AG08395 (cell line): ENCODE measurements around the gene IL27RA.
"Not testable (repeated sequence)": the region's sequence is repeated elsewhere in the genome, so short reads cannot be mapped to it uniquely, and the experiment has no call there.

Experiments
- DNase-seq: peaks from one replicate; pipeline ENCODE4 v3.0.0; 2012; ENCODE audit warnings: mixed read lengths, low spot score

Gene IL27RA

DNA sequence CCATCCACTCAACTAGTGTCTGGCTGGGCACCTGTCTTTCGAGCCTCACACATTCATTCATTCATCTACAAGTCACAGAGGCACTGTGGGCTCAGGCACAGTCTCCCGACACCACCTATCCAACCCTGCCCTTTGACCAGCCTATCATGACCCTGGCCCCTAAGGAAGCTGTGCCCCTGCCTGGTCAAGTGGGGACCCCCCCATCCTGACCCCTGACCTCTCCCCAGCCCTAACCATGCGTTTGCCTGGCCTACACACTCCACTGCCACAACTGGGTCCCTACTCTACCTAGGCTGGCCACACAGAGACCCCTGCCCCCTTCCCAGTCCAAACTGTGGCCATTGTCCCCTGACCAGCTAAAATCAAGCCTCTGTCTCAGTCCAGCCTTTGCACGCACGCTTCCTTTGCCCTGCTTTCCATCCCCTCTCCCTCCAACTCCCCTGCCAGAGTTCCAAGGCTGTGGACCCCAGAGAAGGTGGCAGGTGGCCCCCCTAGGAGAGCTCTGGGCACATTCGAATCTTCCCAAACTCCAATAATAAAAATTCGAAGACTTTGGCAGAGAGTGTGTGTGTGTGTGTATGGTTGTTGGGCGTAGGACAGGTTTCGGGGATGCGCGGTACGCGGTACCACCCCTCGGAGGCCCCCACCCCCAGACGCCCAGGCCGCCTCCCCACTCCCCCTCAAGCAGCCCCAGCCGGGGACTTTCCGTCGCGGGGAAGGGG is 404 bp upstream of the IL27RA start:
- no peak for DNase-seq

DNA sequence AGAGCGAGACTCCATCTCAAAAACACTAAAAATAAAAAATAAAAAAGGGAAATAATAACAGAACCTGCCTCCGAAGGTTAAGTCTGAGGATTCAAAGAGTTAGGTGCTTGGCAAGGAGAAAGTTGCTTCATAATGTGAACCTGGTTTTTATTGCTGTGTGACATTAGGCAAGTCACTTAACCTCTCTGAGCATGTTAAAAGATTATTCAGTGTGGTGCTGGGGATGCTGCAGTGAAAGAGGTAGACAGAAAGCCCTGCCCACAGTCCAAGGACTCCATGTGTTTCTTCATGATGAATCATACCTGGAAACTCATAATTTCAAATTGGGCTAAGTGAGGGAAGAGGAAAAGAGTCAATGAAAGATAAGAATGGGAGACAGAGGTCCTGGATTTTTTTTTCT is 2.4 kb downstream of the IL27RA start:
- DNase-seq, result no peak

DNA sequence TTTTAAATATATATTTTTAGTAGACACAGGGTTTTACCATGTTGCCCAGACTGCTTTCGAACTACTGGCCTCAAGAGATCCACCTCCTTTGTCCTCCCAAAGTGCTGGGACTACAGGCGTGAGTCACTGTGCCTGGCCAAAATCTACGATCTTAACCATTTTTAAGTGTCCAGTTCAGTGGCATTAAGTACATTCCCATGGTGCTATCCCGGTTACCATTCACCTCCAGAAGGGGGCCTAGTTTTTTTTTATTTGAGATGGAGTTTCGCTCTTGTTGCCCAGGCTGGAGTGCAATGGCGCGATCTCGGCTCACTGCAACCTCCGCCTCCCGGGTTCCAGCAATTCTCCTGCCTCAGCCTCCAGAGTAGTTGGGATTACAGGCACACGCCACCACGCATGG is 3.6 kb downstream of the IL27RA start:
- DNase-seq, result not testable (repeated sequence)

DNA sequence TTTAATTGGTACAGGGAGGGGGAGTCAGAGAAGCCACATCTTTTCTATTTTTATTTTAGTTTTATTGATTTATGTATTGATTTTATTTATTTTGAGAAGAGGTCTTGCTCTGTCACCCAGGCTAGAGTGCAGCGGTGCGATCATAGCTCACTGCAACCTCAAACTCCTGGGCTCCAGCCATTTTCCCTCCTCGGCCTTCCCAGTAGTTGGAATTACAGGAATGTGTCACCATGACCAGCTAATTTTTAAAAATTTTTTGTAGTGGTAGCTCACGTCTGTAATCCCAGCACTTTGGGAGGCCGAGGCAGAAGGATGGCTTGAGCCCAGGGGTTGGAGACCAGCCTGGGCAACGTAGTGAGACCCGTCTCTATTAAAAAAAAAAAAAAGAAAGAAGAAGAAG is 4.1 kb downstream of the IL27RA start:
- no peak for DNase-seq

DNA sequence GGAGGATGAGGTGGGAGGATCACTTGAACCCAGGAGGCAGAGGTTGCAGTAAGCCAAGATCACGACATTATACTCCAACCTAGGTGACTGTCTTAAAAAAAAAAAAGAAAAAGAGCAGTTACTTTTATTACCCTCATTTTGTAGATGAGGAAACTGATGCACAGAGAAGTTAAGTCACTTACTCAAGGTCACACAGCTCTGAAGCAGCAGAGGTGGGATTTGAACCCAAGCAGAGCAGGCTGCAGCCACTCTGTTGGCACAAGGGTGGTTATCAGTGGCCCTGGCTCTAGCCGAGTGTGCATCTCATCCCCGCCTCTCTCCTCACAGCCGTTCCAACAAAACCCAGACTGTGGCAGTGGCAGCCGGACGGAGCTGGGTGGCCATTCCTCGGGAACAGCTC is 7.6 kb downstream of the IL27RA start:
- no peak for DNase-seq

DNA sequence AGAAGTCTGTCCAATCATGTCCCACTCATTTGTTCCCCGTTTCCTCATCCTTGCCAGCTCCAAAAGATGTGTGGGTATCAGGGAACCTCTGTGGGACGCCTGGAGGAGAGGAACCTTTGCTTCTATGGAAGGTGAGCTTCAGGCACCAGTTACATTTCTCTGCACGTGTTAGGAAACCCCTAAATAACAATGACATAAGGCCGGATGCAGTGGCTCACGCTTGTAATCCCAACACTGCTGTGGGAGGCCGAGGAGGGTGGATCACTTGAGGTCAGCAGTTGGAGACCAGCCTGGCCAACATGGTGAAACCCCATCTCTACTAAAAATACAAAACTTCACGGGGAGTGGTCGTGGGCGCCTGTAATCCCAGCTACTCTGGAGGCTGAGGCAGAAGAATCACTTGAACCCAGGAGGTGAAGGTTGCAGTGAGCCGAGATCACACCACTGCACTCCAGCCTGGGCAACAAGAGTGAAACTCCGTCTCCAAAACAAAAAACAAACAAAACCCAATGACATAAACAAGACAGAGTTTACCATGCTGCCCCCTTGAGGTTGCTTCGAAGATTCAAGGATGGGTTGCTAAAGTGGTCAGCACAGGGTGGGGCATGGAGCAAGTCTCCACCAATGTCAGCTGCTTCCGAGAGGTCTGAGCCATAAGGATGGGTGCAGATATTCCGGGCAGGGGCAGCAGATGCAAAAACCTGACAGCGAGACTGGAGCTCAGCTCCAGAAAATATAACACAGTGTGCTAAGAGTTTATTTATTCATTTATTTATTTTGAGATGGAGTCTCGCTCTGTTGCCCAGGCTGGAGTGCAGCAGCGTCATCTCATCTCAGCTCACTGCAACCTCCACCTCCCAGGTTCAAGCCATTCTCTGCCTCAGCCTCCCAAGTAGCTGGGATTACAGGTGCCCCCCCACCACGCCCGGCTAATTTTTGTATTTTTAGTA is 11.4 kb downstream of the IL27RA start:
- DNase-seq, result peak; percentile 84

DNA sequence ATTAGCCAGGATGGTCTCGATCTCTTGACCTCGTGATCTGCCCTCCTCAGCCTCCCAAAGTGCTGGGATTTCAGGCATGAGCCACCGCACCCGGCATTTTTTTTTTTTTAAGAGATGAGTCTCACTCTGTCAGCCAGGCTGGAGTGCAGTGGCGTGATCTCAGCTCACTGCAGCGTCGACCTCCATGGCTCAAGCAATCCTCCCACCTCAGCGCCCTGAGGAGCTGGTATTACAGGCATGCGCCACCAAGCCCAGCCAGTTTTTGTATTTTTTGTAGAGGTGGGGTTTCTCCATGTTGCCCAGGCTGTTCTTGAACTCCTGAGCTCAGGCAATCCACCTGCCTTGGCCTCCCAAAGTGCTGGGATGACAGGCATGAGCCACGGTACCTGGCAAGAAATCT is 16.3 kb downstream of the IL27RA start:
- not testable (repeated sequence) for DNase-seq

DNA sequence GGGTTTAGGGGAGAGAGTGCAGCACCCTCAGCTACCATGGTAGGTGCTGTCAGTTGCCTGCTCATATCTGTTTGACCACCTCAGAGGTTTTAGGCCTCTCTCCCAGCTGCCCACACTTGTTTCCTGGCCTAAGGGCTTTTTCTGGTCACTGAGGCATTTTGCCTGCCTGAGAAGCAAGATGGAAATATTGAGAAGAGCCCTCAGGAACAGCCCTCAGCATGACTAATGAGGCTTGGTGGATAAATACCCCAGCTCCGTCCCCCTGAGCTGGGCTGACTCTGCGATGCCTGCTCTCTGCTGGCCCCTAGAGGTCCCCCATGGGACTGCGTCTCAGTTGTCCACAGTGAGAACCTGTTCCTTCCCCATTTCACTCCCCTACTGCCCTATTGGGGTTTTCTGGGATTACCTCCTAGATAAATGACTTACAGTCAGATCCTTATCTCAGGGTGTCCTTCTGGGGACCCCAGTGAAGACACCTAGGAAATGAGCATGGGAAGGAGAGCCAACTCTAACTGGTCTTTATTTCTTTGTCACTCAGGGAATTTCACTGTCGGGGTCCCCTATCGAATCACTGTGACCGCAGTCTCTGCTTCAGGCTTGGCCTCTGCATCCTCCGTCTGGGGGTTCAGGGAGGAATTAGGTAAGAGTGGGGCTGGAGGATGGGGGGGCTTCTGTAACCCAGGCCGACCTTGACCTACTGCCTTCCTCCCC is 17.0 kb downstream of the IL27RA start:
- DNase-seq, result peak; percentile 45

DNA sequence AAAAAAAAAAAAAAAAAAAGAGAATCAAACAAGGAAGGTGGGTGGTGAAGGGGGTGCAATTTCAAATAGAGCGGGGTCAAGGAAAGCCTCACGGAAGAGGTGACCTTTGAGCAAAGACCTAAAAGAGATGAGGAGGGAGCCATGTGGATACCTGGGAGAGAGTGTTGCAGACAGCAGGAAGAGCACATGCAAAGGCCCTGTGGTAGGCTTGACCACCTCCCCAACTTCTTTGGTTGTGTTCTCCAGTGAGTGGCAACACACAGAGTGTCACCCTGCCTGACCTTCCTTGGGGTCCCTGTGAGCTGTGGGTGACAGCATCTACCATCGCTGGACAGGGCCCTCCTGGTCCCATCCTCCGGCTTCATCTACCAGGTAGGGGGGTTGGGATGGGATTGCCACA is 18.9 kb downstream of the IL27RA start:
- no peak for DNase-seq

DNA sequence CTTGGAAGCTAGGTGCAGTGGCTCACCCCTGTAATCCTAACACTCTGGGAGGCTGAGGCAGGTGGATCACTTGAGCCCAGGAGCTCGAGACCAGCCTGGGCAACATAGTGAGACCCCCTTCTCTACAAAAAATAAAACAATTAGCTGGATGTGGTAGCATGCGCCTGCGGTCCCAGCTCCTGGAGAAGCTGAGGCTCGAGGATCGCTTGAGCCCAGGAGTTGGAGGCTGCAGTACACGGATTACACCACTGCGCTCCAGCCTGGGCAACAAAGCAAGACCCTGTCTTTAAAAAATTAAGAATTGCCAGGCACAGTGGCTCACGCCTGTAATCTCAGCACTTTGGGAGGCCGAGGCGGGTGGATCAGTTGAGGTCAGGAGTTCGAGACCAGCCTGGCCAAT is 19.4 kb downstream of the IL27RA start:
- not testable (repeated sequence) for DNase-seq

DNA sequence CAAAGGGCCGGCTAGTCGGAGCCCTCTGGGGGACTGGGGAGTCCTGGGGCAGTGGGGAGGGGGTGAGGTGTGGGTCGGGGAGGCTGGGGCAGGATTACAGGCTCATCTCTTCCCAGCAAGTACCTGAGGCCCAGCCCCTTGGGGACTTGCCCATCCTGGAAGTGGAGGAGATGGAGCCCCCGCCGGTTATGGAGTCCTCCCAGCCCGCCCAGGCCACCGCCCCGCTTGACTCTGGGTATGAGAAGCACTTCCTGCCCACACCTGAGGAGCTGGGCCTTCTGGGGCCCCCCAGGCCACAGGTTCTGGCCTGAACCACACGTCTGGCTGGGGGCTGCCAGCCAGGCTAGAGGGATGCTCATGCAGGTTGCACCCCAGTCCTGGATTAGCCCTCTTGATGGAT is 20.4 kb downstream of the IL27RA start:
- no peak for DNase-seq

DNA sequence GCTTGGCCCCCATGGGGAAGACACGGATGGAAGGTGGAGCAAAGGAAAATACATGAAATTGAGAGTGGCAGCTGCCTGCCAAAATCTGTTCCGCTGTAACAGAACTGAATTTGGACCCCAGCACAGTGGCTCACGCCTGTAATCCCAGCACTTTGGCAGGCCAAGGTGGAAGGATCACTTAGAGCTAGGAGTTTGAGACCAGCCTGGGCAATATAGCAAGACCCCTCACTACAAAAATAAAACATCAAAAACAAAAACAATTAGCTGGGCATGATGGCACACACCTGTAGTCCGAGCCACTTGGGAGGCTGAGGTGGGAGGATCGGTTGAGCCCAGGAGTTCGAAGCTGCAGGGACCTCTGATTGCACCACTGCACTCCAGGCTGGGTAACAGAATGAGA is 20.9 kb downstream of the IL27RA start:
- DNase-seq, result no peak

DNA sequence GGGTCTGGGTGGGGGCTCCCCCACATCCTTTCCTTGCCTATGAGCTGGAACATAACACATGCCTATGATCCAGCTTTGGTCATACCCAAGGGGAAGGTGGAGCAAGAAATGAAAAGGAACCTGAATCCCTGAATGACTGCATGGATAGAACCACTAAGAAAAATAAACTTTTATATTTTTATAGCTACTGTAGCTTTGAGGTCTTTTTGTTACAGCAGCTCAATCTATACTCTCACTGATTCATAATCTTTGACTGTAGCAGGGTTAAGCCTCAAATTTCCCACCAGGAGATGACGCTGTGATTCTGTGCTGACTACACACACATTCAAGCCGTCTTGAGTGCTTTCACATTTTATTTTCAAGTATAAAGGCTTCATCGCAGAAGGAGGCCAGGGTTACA is 21.5 kb downstream of the IL27RA start:
- no peak for DNase-seq

DNA sequence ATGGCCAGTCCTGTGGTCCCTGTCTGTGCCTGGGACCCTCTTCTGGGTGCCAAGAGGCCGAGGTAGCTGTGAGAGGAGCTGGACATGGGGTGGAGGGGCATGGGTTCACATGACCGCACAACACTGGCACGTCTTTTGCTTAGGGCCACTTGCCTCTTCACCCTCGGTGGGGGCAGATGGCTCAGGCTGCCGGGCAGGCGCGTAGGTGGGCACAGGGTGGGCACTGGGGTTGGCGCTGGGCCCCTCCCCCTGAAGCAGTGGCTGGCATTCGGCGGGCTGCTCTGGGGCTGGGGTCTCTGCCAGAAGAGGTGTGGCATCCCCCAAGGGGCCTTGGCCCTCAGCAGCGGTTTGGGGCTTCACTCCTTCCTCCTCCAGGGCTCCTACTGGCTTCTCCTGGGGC is 21.9 kb downstream of the IL27RA start:
- no peak for DNase-seq

DNA sequence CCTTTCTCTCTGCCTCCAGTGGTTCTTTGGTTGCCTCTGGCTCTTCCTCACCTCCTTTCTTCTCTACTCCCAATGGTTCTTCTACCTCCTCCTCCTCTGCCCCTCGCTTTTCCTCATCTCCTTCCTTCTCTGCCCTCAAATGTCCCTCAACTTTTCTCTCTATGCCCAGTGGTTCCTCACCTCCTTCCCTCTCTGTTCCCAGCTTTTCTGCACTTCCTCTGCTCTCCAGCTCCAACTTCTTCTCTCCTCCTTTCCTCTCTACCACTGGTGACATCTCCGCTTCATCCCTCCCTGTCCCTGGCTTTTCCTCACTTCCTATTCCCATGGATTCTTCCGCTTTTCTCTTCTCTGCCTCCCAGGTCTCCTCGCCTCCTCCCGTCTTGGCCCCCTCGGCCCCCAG is 22.5 kb downstream of the IL27RA start:
- DNase-seq, result no peak

DNA sequence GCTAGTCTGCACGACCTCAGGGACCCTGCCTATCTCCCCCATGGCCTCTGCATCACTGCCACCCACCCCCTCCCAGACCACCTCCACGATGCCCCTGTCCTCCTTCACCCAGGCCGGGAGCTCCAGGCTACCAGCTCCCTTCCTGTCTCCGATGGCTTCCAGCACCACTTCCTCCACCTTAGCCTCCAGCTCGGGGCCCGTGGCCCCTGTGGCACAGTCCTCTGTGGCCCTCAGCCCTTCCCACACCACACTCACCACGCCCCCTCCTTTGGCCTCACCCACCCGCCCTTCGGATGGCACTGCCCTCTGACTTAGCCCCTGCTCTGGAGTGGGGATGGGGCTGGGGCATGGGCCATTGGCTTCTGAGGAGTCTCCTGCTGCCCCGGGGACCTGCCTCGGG is 23.2 kb downstream of the IL27RA start:
- no peak for DNase-seq

DNA sequence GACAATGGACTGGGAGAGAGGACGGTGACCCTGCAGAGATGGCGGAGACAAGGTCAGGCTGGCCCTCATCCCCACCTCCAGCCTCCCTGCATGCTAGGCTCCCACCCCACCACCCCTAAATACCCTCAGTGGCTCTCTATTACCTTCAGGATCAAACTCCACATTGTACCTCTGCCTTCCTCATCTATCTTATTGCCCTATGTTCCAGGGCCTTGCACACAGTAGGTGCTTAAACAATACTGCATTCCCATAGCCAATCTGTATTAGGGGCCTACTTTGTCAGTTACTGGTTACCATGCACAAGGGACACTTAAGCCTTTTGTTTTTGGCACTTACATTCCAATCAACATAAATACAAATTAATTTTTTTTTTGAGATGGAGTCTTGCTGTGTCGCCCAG is 23.8 kb downstream of the IL27RA start:
- DNase-seq, result no peak

DNA sequence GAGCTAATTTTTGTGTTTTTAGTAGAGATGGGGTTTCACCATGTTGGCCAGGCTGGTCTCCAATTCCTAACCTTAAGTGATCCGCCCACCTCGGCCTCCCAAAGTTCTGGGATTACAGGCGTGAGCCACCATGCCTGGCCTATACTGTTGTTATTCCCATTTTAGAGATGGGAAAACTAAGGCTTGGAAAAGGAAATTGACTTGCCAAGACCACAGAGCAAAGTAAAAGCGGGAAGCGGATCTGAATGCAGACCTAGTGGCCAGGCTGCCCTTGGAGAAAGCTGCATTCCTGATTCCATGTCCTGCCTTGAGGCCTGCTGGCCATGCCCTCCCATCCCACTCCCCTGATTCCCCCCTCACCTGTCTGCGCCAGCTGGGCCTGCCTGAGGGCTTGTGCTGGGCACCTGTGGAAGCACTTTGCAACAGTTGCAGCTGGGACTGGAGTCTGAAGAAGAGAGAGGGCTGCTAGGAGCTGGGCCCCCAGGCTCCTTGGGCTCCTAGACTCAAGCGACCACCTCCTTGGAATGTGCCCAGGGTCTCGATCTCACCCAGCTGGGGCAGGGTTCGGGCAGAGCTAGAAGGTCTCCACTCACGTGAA is 24.6 kb downstream of the IL27RA start:
- no peak for DNase-seq

DNA sequence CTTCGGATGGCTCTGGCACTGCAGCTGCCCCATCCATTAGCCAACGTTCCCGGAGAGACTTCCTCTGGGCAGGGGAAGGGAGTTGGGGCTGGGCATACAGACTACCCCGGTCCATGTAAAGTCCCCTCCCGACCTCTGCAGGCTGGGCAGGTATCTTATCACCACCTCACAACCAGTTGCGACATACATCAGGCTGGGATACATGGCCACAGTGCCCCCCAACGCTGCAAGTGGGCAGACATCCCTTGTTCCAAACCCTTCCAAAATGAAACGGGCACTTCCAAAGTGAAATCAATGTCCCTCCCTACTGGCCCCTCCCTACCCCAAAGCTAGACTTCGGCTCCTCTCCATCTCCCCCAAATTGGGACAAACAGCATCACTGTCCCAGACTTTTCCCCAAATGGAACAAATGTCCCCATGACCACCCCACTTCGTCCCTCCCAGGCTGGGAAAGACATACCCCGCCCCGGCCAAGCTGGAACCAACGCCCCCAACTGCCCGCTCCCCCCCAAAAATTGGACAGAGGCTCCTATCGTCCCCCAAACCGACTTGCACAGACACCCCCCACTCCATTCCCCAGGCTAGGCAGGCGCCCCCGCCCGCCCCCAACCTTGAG is 25.3 kb downstream of the IL27RA start:
- DNase-seq, result no peak

DNA sequence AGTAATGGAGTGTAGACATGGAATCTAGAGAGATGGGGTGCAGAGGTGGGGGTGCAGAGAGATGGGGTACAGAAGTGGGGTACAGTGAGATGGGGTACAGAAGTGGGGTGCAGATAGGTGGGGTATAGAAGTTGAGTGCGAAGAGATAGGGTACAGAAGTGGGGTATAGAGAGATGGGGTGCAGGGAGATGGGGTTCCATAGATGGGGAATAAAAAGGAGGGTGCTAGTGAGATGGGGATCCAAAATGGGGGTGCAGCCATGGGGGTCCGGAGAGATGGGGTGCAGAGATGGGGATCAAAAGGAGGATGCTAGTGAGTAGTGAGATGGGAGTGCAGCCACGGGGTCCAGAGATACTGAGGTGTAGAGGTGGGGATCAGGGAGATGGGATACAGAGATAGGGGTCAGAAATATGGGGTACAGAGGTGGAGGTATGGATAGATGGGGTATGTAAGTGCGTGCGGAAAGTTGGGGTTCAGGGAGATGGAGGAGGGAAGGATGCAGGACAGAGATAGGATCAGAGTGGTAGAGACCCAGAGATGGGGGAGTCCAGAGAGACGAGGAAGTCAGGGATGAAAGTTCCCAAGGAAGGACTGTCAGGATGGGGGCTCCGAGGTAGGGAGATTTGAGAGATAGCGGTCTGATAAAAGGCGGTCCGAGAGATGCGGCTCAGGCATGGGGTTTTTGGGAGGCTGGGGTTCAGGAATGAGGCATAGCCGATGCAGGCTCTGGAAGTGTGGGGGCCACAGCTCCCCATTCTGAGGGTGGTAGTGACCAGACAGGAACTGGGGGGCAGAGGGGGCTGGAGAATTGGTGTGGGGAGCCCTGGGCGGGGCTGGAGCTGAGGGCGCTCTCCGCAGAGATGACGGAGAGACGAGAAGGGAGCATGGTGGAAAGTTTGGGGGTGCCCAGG is 26.9 kb downstream of the IL27RA start:
- no peak for DNase-seq

DNA sequence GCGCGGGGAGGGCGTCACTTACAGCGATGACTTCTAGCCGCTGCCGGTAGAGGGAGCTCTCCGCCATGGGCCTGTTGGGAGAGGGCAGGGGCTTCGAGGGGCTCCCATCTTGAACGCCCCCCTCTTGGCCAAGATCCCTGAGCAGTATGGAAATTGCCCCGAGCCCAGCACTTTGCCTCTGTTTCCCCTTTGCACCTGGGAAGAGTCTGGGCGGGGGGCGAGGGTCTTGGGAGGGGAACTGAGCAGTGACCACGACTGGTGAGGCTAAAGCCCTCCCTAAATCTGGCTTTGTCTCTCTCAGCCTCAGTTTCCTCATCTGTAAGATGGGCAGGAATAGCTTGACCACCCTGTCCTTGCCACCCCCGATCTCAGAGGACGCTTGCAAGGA is 27.5 kb downstream of the IL27RA start:
- no peak for DNase-seq
